Activated T-cell treated with anti-CD3 and anti-CD28 coated beads, Interleukin-2, amount 50 U/mL, for 72 hours (primary cell): ENCODE measurements around the gene OR51F2. TPM values are rescaled to one million over a fixed set of nuclear protein-coding genes. Genes with fewer than 3 reads are reported as not detected.
"Not testable (repeated sequence)": the region's sequence is repeated elsewhere in the genome, so short reads cannot be mapped to it uniquely, and the experiment has no call there.

Source experiments
- ATAC-seq, 2 donors: fragments of 150-1000 bp; cut with Tn5 transposase; replicated peaks in 1 of 2; 2 replicates each; pipeline ENCODE4 v1.10.0; 2021; ENCODE audit warnings: moderate library complexity in 2 of 2, mild to moderate bottlenecking in 1 of 2
- DNase-seq, 2 donors: peaks; one replicate each; pipeline ENCODE4 v3.0.0; 2021 to 2022; ENCODE audit warnings: mixed read lengths in 1 of 2
- H3K27ac Mint-ChIP-seq: one replicate; pipeline ENCODE4 v1.8.0; 2022; ENCODE audit warnings: mild to moderate bottlenecking, moderate library complexity, mixed read lengths
- H3K27me3 Mint-ChIP-seq: one replicate; pipeline ENCODE4 v1.8.0; 2022; ENCODE audit warnings: low read depth, mixed read lengths
- H3K36me3 Mint-ChIP-seq, 2 donors: one replicate each; pipeline ENCODE4 v1.8.0; 2022; ENCODE audit warnings: mixed read lengths in 2 of 2, mild to moderate bottlenecking in 1 of 2; ENCODE audit not compliant: insufficient read depth in 2 of 2
- H3K4me1 Mint-ChIP-seq: one replicate; pipeline ENCODE4 v1.8.0; 2022; ENCODE audit warnings: low read depth, mixed read lengths
- H3K4me3 Mint-ChIP-seq, 2 donors: one replicate each; pipeline ENCODE4 v1.8.0; 2022; ENCODE audit warnings: mild to moderate bottlenecking in 2 of 2, mixed read lengths in 2 of 2, moderate library complexity in 2 of 2
- H3K9me3 Mint-ChIP-seq, 2 donors: one replicate each; pipeline ENCODE4 v1.8.0; 2022; ENCODE audit warnings: mixed read lengths in 2 of 2
- total RNA-seq, 2 donors: library from RNA; stranded (reverse); gene quantifications; one replicate each; pipeline ENCODE4 v1.2.3, GENCODE V29; 2022

OR51F2 gene
- total RNA-seq, 2 donors from 2014 or later = not detected

DNA sequence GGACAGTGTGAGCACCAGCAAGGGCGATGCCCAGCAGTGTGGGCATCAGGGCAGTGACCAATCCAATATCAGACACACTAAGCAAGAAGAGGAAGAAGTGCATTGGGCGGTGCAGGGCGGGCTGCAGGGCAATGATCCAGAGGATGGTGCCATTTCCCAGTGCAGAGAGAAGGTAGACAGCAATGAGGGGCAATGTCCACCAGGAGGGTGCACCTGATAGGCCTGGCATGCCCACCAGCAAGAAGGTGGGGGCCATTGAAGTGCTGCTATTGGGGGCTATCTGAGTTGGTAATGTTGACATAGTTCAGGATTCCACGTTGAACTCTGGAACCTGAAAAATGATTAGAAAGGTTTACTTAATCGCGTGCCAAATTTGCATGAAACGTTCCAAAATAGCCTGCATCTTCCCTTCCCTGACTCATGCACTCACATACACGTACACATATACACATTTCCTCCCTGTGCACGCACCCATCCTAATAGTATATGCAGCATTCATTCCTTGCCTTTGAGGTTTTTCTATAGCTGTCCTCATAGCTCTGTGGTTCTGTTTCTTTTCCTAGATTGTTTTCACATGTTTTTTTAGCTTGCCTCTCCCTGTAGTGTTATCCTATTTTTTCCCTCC lies 27.9 kb downstream of the OR51F2 start, which contains the start of gene OR51S1:
TSS of gene OR51S1 (minus strand) at position 301 of the 625 bp plus-strand sequence. CDS start at position 301, 0 bp downstream.
- H3K27ac Mint-ChIP-seq = no peak within 1 kb of the TSS
- H3K36me3 Mint-ChIP-seq = no peaks in the 10 kb centered on the region
- H3K4me3 Mint-ChIP-seq = no peak within 1 kb of the TSS
- ATAC-seq (no peak), DNase-seq (no peak)
- H3K27me3 Mint-ChIP-seq = peaks cover 7% of the 10 kb centered on the region
- no peaks in the 10 kb centered on the region for H3K4me1 Mint-ChIP-seq
- H3K9me3 Mint-ChIP-seq = no peaks in the 10 kb centered on the region

DNA sequence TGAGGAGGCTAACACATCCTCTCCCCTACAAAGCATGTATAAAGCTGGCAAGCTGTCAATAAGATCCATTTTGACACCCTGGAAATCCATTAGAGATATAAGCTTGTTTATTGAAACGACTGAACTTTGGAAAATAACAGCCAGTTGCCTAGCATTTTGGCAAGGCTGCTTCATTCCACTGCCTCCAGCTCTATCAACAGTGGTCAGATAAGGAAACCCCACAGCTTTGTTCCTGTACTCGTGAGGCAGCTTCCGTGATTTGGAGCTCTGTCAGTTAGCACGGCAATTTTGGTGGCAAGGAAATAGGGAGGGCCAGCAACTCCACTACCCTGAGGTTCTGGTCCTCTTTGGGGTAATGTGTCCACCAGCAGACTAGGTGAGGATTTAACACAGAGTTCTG lies 29.9 kb downstream of the OR51F2 start:
- Mint-ChIP-seq H3K9me3 (no peaks in the 10 kb centered on the region), H3K4me1 (no peaks in the 10 kb centered on the region), H3K4me3 (no peak overlapping the region), H3K27me3 (peaks cover 7% of the 10 kb centered on the region), H3K36me3 (no peaks in the 10 kb centered on the region), H3K27ac (no peak overlapping the region)
- DNase-seq = no peak
- no peak for ATAC-seq

DNA sequence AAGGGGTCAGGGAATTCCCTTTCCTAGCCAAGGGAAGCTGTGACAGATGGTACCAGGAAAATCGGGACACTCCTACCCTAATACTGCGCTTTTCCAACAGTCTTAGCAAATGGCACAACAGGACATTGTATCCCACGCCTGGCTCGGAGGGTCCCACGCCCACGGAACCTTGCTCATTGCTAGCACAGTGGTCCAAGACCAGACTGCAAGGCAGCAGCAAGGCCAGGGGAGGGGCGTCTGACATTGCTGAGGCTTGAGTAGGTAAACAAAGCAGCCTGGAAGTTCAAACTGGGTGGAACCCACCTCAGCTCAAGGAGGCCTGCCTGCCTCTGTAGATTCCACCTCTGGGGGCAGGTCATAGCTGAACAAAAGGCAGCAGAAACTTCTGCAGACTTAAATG lies 33.2 kb downstream of the OR51F2 start:
- not testable (repeated sequence) for H3K36me3 Mint-ChIP-seq, H3K9me3 Mint-ChIP-seq, DNase-seq, H3K27ac Mint-ChIP-seq, H3K4me1 Mint-ChIP-seq, ATAC-seq, H3K27me3 Mint-ChIP-seq, H3K4me3 Mint-ChIP-seq

DNA sequence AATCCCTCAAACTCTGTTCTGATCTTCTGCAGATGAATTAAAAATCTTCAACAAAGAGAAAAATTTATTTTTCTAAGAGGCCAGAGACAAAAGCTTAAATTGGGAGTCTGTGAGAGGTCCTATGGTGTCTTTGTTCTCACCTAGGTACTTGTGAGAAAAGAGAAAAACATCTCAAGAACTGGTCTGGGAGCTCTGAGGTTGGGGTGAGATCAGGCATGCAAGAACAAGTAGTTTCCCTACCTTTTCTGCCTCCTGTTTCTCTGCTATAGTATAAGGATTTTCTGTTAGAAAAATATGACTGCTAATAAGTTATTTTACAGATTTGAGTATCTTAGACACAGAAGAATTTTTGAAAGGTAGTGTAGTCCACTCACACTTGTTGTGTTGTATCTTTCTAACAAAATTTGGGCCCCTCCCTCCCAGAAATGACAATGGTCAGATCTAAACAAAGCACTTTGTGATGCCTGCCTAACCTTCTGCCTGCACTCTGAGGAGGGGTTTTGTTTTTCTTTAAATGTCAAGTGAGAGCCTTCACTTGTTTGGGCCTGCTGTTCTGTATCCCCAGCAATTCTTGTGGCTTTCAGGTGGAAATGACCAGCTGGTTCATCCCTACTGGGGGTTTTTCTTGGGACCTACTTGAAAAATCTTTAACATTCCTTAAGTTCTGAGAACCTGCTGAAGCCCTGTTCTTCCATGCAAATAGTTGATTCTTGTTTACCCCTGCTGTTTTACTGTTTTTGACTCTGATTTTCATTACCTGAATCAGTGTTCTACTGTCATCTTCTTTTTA lies 41.5 kb downstream of the OR51F2 start:
- Mint-ChIP-seq H3K36me3 (no peaks in the 10 kb centered on the region), H3K27me3 (no peaks in the 10 kb centered on the region), H3K27ac (no peak overlapping the region), H3K4me3 (no peak overlapping the region), H3K4me1 (no peaks in the 10 kb centered on the region), H3K9me3 (no peaks in the 10 kb centered on the region)
- ATAC-seq (no peak), DNase-seq (no peak)

DNA sequence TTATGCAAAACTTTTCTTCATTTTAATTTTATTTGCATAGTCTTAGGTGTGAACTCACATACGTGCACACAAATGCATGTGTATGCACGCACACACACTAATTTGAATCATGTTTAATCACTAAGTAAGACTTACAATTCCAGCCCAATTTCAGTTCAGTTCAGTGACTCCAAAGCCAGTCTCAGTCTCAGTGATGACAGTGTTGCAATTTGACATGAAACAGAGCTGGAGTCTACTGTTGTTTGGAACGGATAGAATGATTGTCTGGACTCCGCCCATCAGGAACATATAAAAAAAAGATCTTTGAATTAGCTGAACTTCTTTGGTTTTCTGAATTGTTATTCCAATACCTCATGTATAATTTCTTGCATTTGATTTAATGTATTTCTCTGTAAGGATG lies 42.8 kb downstream of the OR51F2 start:
- H3K36me3 Mint-ChIP-seq = no peaks in the 10 kb centered on the region
- H3K9me3 Mint-ChIP-seq = peaks cover 1 to 2% of the 10 kb centered on the region in 2 donors
- no peak overlapping the region for H3K4me3 Mint-ChIP-seq
- ATAC-seq (no peak), DNase-seq (no peak)
- H3K27ac Mint-ChIP-seq = no peak overlapping the region
- H3K27me3 Mint-ChIP-seq = no peaks in the 10 kb centered on the region
- no peaks in the 10 kb centered on the region for H3K4me1 Mint-ChIP-seq

DNA sequence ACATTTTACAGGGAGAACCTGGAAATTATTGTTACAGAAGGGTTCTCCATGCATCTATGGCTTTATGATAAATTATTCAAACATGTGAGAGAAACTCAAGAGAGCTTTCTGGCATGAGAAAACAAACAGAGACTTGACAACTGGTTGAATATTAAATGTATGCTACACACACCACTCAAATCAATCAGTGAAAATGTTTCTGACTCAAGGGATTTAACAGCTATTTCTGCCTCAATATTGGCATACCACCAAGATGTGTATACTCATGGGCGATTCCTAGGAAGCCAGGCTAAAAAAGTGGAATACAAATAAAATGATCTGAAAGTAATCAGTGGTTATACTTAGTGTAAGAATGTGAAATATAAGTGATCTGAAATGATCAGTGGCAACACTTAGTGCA lies 44.7 kb downstream of the OR51F2 start:
- Mint-ChIP-seq H3K27ac (no peak overlapping the region), H3K4me3 (no peak overlapping the region), H3K36me3 (no peaks in the 10 kb centered on the region), H3K4me1 (no peaks in the 10 kb centered on the region), H3K27me3 (no peaks in the 10 kb centered on the region), H3K9me3 (peaks cover 1 to 6% of the 10 kb centered on the region in 2 donors)
- ATAC-seq (no peak), DNase-seq (no peak)

Other genes starting within 250 kb of the OR51F2 start
- gene OR52I2, start 239.6 kb upstream of the OR51F2 start, total RNA-seq = not detected
- not detected for gene OR52I1, start 227.3 kb upstream of the OR51F2 start, total RNA-seq
- 10 to 100 TPM; 17.1 to 22.3 TPM for gene TRIM68, start 213.1 kb upstream of the OR51F2 start, total RNA-seq
- gene OR51D1, start 183.8 kb upstream of the OR51F2 start, total RNA-seq = not detected
- gene OR51E1, start 177.3 kb upstream of the OR51F2 start, total RNA-seq = not detected
- gene OR51E2, start 123.5 kb upstream of the OR51F2 start, total RNA-seq = not detected
- gene MMP26, start 116.5 kb upstream of the OR51F2 start, total RNA-seq = not detected
- gene OR51F1, start 51.4 kb upstream of the OR51F2 start, total RNA-seq = not detected
- not detected for gene OR52R1, start 16.9 kb upstream of the OR51F2 start, total RNA-seq
- gene OR51S1, start 27.9 kb downstream of the OR51F2 start, total RNA-seq = not detected
- gene OR51T1, start 60.6 kb downstream of the OR51F2 start, total RNA-seq = not detected
- gene OR51A7, start 82.5 kb downstream of the OR51F2 start, total RNA-seq = not detected
- not detected for gene OR51G2, start 98.0 kb downstream of the OR51F2 start, total RNA-seq
- not detected for gene OR51G1, start 103.0 kb downstream of the OR51F2 start, total RNA-seq
- not detected for gene OR51A4, start 126.3 kb downstream of the OR51F2 start, total RNA-seq
- gene OR51A2, start 134.4 kb downstream of the OR51F2 start, total RNA-seq = not detected
- not detected for gene OR51L1, start 173.5 kb downstream of the OR51F2 start, total RNA-seq
- not detected for gene OR52J3, start 225.2 kb downstream of the OR51F2 start, total RNA-seq
- gene OR52E2, start 238.3 kb downstream of the OR51F2 start, total RNA-seq = not detected
- gene OR52E1, start 248.3 kb downstream of the OR51F2 start, total RNA-seq = not detected